DOHH2 (cell line): ENCODE data around the gene COL1A1.

ENCODE experiments used
- EZH2phosphoT487 ChIP-seq: fragments of 200-600 bp; sonication (generic); IDR thresholded peaks from 2 replicates; pipeline ENCODE4 v1.6.1; 2017; ENCODE audit warnings: borderline replicate concordance, mild to moderate bottlenecking, antibody characterized with exemption, low read length, moderate library complexity, mixed read lengths
- TF ChIP-seq, protein P1 (sequence below): fragments of 200-600 bp; sonication (generic); IDR thresholded peaks from one replicate; pipeline ENCODE4 v1.5.1; 2014; ENCODE audit warnings: antibody characterized with exemption, mild to moderate bottlenecking, low read depth, low read length; ENCODE audit not compliant: poor library complexity, severe bottlenecking

DNA sequence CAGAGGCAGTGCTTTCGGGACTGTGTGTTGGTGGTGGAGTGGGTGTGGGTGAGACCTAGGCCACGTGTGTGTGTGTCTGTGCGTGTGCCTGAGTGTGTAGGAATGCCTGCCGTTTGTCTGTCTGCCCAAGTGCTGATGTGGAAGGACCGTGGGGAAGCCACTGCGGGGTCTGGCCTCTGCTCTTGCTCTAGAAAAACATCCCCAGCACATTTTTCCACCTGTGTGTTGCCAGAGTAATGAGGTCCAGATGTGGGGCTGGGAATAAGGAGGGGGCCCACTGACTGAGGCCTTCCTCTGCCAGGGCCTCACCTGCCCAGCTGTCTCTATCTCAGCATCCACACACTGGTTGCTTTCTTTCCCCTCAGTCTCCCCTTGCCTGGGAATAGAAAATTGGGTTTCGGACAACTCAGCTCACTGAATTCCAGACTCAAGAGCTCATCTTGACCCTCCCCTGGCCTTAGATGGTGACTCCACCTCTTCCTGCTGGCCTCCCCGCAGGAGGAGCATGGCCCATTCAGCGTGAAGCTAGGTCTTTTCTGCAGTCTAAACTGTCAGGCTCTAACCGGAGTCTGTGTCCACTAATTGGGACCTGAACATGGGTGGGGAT is 28.0 kb downstream of the COL1A1 start:
- TF ChIP-seq, protein P1, sequence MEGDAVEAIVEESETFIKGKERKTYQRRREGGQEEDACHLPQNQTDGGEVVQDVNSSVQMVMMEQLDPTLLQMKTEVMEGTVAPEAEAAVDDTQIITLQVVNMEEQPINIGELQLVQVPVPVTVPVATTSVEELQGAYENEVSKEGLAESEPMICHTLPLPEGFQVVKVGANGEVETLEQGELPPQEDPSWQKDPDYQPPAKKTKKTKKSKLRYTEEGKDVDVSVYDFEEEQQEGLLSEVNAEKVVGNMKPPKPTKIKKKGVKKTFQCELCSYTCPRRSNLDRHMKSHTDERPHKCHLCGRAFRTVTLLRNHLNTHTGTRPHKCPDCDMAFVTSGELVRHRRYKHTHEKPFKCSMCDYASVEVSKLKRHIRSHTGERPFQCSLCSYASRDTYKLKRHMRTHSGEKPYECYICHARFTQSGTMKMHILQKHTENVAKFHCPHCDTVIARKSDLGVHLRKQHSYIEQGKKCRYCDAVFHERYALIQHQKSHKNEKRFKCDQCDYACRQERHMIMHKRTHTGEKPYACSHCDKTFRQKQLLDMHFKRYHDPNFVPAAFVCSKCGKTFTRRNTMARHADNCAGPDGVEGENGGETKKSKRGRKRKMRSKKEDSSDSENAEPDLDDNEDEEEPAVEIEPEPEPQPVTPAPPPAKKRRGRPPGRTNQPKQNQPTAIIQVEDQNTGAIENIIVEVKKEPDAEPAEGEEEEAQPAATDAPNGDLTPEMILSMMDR, result no peak
- no peak for TF ChIP-seq EZH2phosphoT487
